ENCODE results near the gene PAK3. TPM values are rescaled to one million over a fixed set of nuclear protein-coding genes. Genes with fewer than 3 reads are reported as not detected.

The PAK3 gene
- total and polyA plus RNA-seq, 2 experiments from 2014 or later: 5.0 to 5.4 TPM

GRCh38 chrX:111199505-111199904 lies 103.5 kb downstream of the PAK3 start:
- H3K4me3 Mint-ChIP-seq: no peak overlapping the region
- no peak overlapping the region for H3K4me3 ChIP-seq
- H3K4me2 ChIP-seq: no peak overlapping the region
- peaks cover 5% of the 10 kb centered on the region; the same call in 1 of the 3 replicates for H3K36me3 Mint-ChIP-seq (ENCODE audit: low read depth)
- no peaks in the 10 kb centered on the region for H3K27me3 ChIP-seq (ENCODE audit: insufficient read depth)
- H3K79me2 ChIP-seq (replicated peaks; ENCODE audit: insufficient read depth): no peaks in the 10 kb centered on the region
- TF ChIP-seq ZNF462 (CRISPR knock-in tag; IDR thresholded peaks at IDR 0.05) (no peak), ETS1 (IDR thresholded peaks at IDR 0.05) (no peak), POLR2AphosphoS5 (IDR thresholded peaks at IDR 0.05; ENCODE audit: low read depth) (no peak), EZH2phosphoT487 (IDR thresholded peaks at IDR 0.05; ENCODE audit: unreplicated experiment) (no peak), NANOG (IDR thresholded peaks at IDR 0.05; ENCODE audit: borderline replicate concordance) (no peak), REST (IDR thresholded peaks at IDR 0.05; ENCODE audit: unreplicated experiment) (no peak), STAT1 (IDR thresholded peaks at IDR 0.05; ENCODE audit: unreplicated experiment) (no peak)
- H3K4me1 Mint-ChIP-seq: peaks cover 3% of the 10 kb centered on the region; the same call in 1 of the 3 replicates
- H3K4me1 ChIP-seq (ENCODE audit: insufficient read depth): no peaks in the 10 kb centered on the region
- H3K27ac Mint-ChIP-seq: no peak overlapping the region
- no peak overlapping the region for H3K27ac ChIP-seq (ENCODE audit: low read depth)
- no peaks in the 10 kb centered on the region; the same call in 2 of the 3 replicates for H3K9me3 Mint-ChIP-seq
- no peaks in the 10 kb centered on the region for H3K36me3 ChIP-seq (ENCODE audit: insufficient read depth)
- DNase-seq (ENCODE audit: low spot score) (no peak), ATAC-seq (no peak)
- H4K20me1 ChIP-seq (replicated peaks; ENCODE audit: insufficient read depth): no peaks in the 10 kb centered on the region
- H3F3A ChIP-seq (replicated peaks; ENCODE audit: low read depth): no peaks in the 10 kb centered on the region
- peaks cover 2% of the 10 kb centered on the region for H3K27me3 Mint-ChIP-seq (ENCODE audit: insufficient read depth, low read depth, poor library complexity)
- H3K9me2 ChIP-seq (ENCODE audit: insufficient read depth): no peaks in the 10 kb centered on the region
- H2AFZ ChIP-seq: no peak overlapping the region
